Activated B cell treated with CpG ODN at 0.5 μM for 24 hours (primary cell): Measurements from ENCODE around the gene MCRS1. TPM values are rescaled to one million over a fixed set of nuclear protein-coding genes. Genes with fewer than 3 reads are reported as not detected.
"Not testable (repeated sequence)": the region's sequence is repeated elsewhere in the genome, so short reads cannot be mapped to it uniquely, and the experiment has no call there.

Experiments used
- ATAC-seq: fragments of 200-7000 bp; cut with Tn5 transposase; one replicate; pipeline ENCODE4 v1.10.0; 2021; ENCODE audit warnings: low read depth, mild to moderate bottlenecking, moderate library complexity
- CTCF ChIA-PET: fragments of 350-600 bp; sonication (Branson Sonifier 250); formaldehyde crosslinking; loops from one replicate; lab custom pipeline; 2021; ENCODE audit warnings: antibody characterized with exemption; lab: Charles Lee
- POLR2A ChIA-PET: fragments of 350-600 bp; sonication (Branson Sonifier 250); formaldehyde crosslinking; loops from one replicate; lab custom pipeline; 2021; ENCODE audit warnings: antibody characterized with exemption; lab: Charles Lee
- DNase-seq: peaks from one replicate; pipeline ENCODE4 v3.0.0; 2022
- H3K27ac Mint-ChIP-seq: one replicate; pipeline ENCODE4 v1.8.0; 2020; ENCODE audit warnings: mixed read lengths
- H3K27me3 Mint-ChIP-seq: one replicate; pipeline ENCODE4 v1.8.0; 2021; ENCODE audit warnings: mixed read lengths
- H3K36me3 Mint-ChIP-seq: one replicate; pipeline ENCODE4 v1.8.0; 2021; ENCODE audit warnings: low read depth, mixed read lengths
- H3K4me1 Mint-ChIP-seq: one replicate; pipeline ENCODE4 v1.8.0; 2021; ENCODE audit warnings: mixed read lengths
- H3K4me3 Mint-ChIP-seq: one replicate; pipeline ENCODE4 v1.8.0; 2020; ENCODE audit warnings: mild to moderate bottlenecking, mixed read lengths
- H3K9me3 Mint-ChIP-seq: one replicate; pipeline ENCODE4 v1.8.0; 2020; ENCODE audit warnings: mixed read lengths
- CTCF ChIP-seq: fragments of 200-600 bp; IDR thresholded peaks from one replicate; pipeline ENCODE4 v1.8.0; 2022; ENCODE audit warnings: antibody characterized with exemption, mild to moderate bottlenecking
- intact Hi-C: fragments of 100-400 bp; cut with micrococcal nuclease; formaldehyde crosslinking; loops from one replicate; pipeline ENCODE4 v1.15.1; 2024
- total RNA-seq: library from RNA; stranded (reverse); gene quantifications from 2 replicates; pipeline ENCODE4 v1.2.3, GENCODE V29; 2022

Gene MCRS1
- total RNA-seq, 1 donor from 2014 or later: 82.2 TPM

- intact Hi-C loops: no loop called here
- Mint-ChIP-seq H3K4me3 (no peak overlapping the region), H3K4me1 (peaks cover 13% of the 10 kb centered on the region), H3K27ac (no peak overlapping the region), H3K36me3 (peaks cover 6% of the 10 kb centered on the region), H3K27me3 (no peaks in the 10 kb centered on the region), H3K9me3 (no peaks in the 10 kb centered on the region)
- ChIA-PET POLR2A (interaction anchor here (0.7 kb wide), 2 partner anchors 35 to 168 kb away, joined by 4 to 6 read pairs; no protein-coding TSS in a partner anchor), CTCF (interaction anchor here (2.2 kb wide), 1 partner anchor 162 kb away, joined by 16 read pairs; no protein-coding TSS in a partner anchor)
- no peak for DNase-seq
- TF ChIP-seq CTCF: no peak
- no peak for ATAC-seq
Measured at GRCh38 chr12:49519574-49519936, 48.4 kb downstream of the MCRS1 start.

GRCh38 chr12:49518914-49519573 is 48.9 kb downstream of the MCRS1 start:
- ATAC-seq (no peak), DNase-seq (no peak)
- Mint-ChIP-seq H3K36me3 (peaks cover 6% of the 10 kb centered on the region), H3K27ac (no peak overlapping the region), H3K4me1 (peaks cover 13% of the 10 kb centered on the region), H3K9me3 (no peaks in the 10 kb centered on the region), H3K4me3 (no peak overlapping the region), H3K27me3 (no peaks in the 10 kb centered on the region)
- POLR2A ChIA-PET: no interaction called here
- intact Hi-C loops: no loop called here
- CTCF ChIA-PET: interaction anchor here (2.2 kb wide), 1 partner anchor 161 kb away, joined by 16 read pairs; no protein-coding TSS in a partner anchor
- TF ChIP-seq CTCF: no peak

- DNase-seq (no peak), ATAC-seq (no peak)
- H3K36me3 Mint-ChIP-seq: peaks cover 3% of the 10 kb centered on the region
- H3K4me1 Mint-ChIP-seq: no peaks in the 10 kb centered on the region
- no peak for TF ChIP-seq CTCF
- H3K27ac Mint-ChIP-seq: no peak overlapping the region
- H3K9me3 Mint-ChIP-seq: no peaks in the 10 kb centered on the region
- no peaks in the 10 kb centered on the region for H3K27me3 Mint-ChIP-seq
- H3K4me3 Mint-ChIP-seq: no peak overlapping the region
- CTCF ChIA-PET: interaction anchor here (0.8 to 11.3 kb wide), 6 partner anchors 145 to 227 kb away, joined by 3 to 345 read pairs (median 28); partner anchors contain the start of gene SPATS2
- intact Hi-C loops: no loop called here
- POLR2A ChIA-PET: no interaction called here
Measured at GRCh38 chr12:49515266-49515665, 52.7 kb downstream of the MCRS1 start.

GRCh38 chr12:49512546-49512945 is 55.4 kb downstream of the MCRS1 start:
- Mint-ChIP-seq H3K4me3 (no peak overlapping the region), H3K27me3 (no peaks in the 10 kb centered on the region), H3K36me3 (no peaks in the 10 kb centered on the region), H3K27ac (no peak overlapping the region), H3K9me3 (no peaks in the 10 kb centered on the region), H3K4me1 (no peaks in the 10 kb centered on the region)
- intact Hi-C loops: no loop called here
- ATAC-seq (no peak), DNase-seq (no peak)
- TF ChIP-seq CTCF: no peak
- ChIA-PET POLR2A (no interaction called here), CTCF (interaction anchor here (1.0 to 11.3 kb wide), 6 partner anchors 41 to 224 kb away, joined by 3 to 345 read pairs (median 20); no protein-coding TSS in a partner anchor)

GRCh38 chr12:49511410-49511809 is 56.5 kb downstream of the MCRS1 start:
- no peak for TF ChIP-seq CTCF
- H3K36me3 Mint-ChIP-seq: no peaks in the 10 kb centered on the region
- intact Hi-C loops: no loop called here
- DNase-seq (no peak), ATAC-seq (no peak)
- POLR2A ChIA-PET: interaction anchor here (1.4 kb wide), 1 partner anchor 145 kb away, joined by 4 read pairs; no protein-coding TSS in a partner anchor
- CTCF ChIA-PET: interaction anchor here (1.5 to 11.3 kb wide), 6 partner anchors 10 to 223 kb away, joined by 3 to 345 read pairs (median 20); no protein-coding TSS in a partner anchor
- no peaks in the 10 kb centered on the region for H3K9me3 Mint-ChIP-seq
- H3K4me3 Mint-ChIP-seq: no peak overlapping the region
- no peaks in the 10 kb centered on the region for H3K4me1 Mint-ChIP-seq
- H3K27me3 Mint-ChIP-seq: no peaks in the 10 kb centered on the region
- no peak overlapping the region for H3K27ac Mint-ChIP-seq

GRCh38 chr12:49509681-49510080 is 58.3 kb downstream of the MCRS1 start:
- ATAC-seq, POLR2A ChIA-PET, H3K4me3 Mint-ChIP-seq, H3K27ac Mint-ChIP-seq, H3K4me1 Mint-ChIP-seq, H3K36me3 Mint-ChIP-seq, H3K27me3 Mint-ChIP-seq, H3K9me3 Mint-ChIP-seq, DNase-seq, intact Hi-C loops: not testable (repeated sequence)
- CTCF ChIA-PET: interaction anchor here (11.3 kb wide), 1 partner anchor 151 kb away, joined by 345 read pairs; no protein-coding TSS in a partner anchor
